DMS114 treated with DMSO at 0.1 percent for 48 hours (cell line): ENCODE results near the gene SMYD3.

Experiments used
- DNase-seq: peaks from one replicate; lab custom pipeline; 2025; ENCODE audit not compliant: unreplicated experiment; lab: John Stamatoyannopoulos, UW

SMYD3 gene

DNA sequence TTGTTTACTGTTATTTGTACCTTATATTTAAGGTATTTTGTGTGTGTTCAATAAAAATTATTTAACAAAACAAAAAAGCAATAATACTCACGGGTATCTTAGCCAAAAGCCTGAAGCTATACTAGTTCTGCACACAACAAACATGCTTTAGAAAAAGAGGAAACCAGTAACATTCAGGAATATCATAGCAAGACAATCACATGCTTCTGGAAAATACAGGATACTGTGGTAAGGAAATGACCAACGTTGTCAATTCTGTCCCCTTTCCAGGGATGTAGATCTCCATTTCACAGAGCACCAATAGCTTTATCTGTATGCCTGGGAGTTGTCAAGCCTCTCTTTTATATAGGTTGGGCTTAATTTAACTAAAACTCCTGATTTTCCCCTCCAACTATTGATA is 288.4 kb downstream of the SMYD3 start:
- no peak for DNase-seq

DNA sequence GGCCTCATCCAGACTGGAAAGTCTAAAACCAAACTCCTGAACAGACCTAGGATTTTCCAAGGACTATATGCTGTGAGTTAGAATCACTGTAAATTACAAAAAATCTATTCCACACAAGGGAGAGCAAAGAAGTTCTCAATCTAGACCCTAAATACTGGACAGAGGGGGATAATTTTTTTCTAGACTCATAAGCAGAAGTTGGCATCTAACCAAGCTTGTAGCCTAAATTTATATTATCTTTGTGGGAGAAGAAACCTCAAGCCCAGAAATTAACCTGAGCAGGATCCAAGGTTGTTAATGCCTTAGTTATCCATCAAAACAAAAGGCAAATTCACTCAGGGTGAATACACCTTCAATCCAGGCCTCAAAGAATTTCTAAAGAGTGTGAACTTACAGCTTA is 290.2 kb downstream of the SMYD3 start:
- no peak for DNase-seq

DNA sequence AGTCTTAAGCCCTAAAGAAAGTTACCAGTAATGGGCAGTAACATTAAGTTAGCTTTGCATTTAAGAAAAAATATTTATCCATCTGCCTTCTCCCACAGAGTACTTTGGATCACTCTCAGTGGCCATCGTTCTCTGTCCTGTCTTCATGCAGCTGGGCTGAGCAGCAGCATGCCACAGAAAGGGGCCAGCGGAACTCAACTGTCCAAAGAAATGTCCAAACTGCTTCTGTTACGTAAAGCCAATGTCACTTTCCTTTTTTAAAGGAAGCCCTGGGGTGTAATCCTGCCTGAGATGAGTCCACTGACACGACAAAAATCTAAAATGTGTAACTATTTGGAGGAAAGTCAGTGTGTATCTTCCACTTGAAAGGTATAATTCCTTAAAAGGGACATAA is 291.6 kb downstream of the SMYD3 start:
- DNase-seq = no peak

DNA sequence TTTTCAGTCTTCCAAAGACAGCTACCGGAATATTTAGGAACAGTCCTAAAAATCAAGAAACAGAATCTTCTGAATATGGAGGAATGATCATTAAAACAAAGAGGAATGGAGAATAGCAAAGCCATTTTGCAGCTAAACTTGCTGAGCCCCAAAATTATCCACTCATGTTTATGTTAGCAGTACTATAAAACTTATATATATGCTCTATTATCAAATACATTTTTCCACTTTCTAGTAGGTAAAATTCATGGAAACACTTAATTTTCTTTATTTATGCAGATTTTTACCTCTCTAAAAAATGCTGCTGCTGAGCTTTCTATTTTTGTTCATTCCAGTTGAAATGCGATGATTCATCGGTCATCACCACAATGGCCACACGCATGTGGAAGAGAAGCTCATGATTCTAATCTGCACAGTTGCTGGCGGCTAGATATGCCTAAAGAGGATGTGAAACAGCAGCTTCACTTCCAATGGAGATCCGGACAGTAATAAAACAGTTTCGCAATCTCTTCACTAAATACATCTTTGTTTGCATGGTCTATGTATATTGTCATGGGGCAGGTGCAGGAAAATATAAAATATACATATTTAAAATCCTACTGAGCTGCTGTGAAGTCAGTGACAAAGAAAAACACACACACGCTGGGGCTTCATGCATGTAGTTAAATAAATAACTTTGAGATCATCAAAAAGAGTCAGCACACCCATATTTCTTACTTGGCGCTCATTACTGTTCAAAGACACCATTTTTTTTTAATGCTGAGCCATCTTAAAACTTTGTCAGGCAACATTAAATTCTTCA is 292.2 kb downstream of the SMYD3 start:
- no peak for DNase-seq

DNA sequence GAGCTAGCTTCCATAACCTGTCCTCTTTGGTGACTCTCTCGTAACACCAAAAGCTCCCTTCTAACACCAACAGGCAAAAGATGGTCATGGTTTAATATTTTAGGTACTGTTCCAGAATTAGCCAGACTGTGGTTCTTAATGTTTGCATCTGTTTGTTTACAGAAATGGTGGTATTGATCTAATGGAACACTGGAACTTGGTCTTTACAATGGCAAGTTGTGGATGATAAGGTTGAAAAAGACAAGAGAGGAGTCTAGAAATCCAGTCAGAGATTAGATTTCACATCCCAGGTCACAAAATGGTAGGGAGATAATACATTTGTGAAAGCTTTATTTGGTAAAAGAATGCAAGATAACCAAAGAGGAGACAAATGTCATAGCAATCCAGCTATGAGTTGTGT is 293.1 kb downstream of the SMYD3 start:
- DNase-seq = no peak

DNA sequence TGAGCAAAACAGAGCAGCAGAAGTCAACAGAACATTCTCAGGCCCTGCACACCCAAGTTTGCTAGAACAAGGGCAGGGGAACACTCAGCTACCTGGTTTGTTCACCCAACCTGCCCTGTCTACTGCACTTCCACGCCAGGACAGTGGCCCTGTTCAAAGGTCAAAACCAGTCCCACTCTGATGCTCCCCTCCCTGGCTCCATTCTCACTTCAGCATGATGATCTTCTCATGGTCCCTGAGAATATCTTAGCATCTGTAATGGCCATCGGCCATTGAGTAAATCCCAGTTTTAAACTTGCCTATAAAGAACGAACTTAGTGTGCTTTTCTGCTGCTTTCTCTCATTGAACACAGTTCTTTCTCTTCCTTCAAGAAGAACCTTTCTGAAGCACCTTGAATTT is 293.6 kb downstream of the SMYD3 start:
- DNase-seq = no peak

DNA sequence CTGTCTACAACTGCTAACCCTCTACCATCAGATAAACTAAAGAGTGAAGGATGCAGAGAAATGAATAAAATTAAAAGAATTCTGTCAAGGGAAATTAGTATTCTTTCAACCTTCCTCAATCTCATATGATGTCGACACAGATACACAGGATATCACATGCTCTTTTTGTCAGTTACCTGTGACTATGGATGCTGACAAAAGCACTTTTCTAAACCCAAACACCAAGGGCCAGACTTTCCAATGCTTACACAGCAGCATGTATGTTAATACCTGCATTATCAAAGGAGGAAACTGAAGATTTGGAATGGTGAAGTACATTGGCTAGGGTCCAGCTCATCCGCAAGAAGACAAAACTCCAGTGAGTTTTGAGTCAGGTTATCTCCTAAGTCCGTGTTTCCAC is 294.0 kb downstream of the SMYD3 start:
- DNase-seq = no peak

DNA sequence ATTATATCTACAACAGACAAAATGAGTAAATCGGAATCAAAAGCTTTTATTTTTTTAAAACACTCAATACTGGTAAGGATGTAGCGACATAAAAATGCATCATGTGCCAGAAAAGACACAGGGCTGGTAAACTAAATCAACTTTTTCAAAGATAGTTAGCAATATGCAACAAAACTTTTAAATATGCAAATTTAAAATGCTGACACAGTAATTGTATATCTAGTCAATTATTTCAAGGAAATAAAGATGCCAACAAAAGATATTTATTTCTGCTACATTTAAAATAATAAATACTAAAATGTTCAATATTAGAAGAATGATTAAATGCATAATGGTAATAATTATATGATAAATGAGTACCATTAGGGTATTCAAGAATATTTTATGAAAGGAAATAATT is 295.1 kb downstream of the SMYD3 start:
- no peak for DNase-seq

DNA sequence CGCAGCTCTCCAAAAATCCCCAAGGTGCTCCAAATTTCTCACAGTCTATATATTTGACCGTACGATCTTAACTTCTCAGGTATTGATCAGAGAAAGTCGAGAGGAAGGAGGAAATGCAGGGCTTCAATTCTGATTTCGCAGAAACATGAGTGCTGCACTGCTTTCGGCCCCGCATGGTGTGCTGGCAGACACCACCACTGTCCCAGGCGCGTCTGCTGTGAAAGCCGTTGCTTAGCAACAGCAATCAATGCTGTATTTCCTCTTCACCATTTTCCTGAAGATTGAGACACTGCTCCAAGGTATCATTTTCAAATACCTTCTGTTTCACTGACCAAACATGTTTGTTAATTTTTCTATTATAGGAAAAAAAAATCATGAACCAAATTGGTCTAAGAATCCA is 296.3 kb downstream of the SMYD3 start:
- no peak for DNase-seq

DNA sequence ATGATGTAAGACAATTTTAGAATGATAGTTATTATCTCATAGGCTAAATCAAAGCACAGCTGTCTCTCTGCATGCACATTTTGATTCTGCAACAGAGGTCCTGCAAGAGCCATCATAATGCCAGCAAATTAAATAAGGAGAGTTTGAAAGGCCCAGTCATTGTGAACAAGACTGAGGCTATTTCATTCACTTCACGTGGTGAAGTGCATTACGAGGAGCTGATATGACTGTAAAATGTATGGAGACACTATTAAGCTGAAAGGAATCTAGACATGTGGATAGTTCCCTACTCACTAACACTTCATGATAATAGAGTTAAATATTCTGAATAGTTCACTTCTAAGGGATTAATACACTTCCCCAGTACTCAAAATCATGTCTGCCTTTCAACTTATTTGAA is 299.0 kb downstream of the SMYD3 start:
- no peak for DNase-seq

DNA sequence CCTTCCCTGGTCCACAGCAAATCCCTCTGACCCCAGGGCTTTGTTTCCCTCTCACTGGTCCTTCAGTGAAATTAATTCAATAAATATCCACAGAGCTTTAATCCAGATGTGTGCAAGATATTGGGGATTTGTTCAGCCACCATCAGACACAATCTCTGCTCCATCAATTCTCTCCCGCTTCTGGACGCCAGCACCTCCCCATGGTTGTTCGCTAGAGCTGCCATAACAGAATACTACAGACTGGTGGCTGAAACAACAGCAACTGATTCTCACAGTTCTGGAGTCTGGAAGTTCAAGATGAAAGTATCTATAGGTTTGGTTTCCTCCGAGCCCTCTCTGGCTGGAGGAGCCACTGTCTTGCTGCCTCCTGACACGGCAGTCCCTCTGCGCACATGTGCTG is 303.9 kb downstream of the SMYD3 start:
- DNase-seq = no peak

DNA sequence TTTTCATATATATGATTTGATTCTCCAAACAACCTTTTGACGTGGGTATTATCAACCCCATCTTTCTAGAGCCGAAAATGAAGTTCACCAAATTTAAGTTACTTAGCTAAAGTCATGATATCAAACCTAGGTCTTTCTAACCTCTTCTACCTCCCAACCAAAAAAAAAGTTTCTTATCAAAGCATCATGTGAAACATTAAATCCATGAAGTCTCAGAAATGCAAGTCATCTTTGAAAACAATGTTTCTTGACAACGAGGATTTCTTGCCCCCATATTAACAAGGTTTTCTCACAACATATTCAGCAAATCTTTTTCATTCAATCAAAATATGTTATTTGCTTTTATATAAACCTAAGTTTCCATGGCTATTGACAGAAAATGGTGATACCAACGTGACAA is 306.3 kb downstream of the SMYD3 start:
- DNase-seq = no peak

DNA sequence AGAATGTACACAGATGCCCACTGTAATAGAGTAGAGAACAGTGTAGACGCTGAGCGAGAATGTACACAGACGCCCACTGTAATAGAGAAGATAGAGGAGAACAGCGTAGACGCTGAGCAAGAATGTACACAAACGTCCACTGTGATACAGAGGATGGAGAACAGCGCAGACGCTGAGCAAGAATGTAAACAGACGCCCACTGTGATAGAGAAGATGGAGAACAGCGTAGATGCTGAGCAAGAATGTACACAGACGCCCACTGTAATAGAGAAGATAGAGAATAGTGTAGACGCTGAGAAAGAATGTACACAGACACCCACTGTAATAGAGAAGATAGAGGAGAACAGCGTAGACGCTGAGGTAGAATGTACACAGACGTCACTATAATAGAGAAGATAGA is 306.9 kb downstream of the SMYD3 start:
- no peak for DNase-seq

DNA sequence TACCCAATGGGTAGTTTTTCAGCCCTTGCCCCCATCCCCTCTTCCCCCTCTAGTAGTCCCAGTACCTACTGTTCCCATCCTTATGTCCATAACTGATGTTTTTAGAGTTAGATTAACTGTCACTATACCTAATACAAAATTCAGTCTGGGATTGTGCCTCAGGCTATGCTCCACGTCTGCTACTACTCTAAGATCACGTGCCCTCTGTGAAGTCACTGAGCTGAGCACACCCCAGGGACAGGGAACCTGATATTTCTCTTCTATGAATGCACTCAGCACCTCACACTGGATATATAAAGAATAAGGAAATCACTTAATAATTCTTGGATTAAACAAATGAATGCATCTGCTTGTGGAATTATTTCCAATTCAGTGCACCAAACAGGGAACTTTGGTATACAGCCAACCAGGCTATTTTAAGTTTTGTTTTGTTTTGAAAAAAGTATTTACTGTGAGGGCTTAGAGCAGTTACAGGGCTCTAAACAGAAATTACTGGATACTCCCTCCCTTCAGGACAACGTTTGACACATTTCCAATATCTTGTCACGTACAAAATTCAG is 307.9 kb downstream of the SMYD3 start:
- DNase-seq = no peak

DNA sequence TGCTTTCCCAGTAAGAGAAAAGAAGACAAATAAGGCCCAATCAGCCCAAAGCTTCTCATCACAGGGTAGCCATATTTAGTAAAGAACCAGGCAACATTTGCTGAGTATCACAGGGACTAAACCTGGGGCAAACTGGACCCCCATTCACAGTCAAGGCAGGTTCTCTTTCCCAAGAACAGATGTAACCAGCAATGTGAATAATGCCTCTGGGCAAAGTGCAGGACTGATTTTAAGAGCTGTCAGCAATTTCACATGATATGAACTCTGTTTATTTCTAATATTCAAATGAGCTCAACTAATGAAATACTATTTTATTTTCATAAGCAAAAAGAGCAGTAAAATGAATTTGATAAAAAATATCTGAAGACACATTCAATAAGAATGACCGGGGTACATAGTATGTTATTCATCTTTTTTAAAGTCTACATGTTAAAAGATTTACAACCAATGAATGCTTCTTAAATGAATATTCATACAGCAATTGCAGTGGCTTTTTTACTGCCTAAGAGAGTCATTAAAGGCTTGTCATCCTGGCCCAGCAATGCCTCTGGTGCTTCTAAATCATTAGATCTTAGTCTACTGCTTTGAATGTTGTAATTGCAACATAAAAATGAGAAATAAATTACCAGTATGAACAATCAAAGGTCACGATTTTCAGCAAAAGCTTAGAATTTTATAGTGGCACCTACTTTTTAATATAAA is 308.8 kb downstream of the SMYD3 start:
- no peak for DNase-seq

DNA sequence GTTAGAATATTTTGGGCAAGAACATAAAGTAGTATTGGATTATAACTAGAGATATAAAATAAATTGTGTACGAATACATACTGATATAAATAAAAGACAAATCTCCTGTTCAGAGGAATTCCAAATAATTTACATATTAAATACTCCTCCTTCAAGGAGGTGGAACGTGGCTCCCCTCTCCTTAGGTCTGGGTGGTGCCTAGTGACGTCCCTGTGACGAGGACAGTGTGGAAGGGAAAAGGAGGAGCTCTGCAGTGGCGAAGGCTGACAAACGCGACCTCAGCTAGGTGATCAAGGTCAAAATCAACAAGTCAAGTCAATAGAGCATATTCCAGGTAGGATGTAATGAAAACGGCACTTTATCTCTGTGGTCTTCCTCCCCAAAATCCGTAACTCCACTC is 310.0 kb downstream of the SMYD3 start:
- no peak for DNase-seq

DNA sequence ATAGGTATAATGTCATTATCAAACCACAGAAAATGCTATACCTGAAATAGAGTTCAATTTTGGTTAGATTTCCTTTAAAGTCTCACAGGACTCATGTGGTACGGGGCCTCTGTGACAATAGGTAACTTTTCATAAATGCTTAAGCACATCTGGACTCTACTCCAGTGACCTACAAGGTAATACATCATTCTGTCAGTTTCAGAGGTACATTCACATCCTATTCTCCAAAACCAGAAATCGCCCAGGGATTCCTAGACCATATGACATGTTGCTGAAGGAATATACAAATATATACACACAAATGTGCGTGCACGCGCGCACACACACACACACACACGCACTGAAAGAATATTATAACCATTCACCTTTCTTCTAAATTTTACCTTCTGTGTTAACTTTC is 311.8 kb downstream of the SMYD3 start:
- no peak for DNase-seq

DNA sequence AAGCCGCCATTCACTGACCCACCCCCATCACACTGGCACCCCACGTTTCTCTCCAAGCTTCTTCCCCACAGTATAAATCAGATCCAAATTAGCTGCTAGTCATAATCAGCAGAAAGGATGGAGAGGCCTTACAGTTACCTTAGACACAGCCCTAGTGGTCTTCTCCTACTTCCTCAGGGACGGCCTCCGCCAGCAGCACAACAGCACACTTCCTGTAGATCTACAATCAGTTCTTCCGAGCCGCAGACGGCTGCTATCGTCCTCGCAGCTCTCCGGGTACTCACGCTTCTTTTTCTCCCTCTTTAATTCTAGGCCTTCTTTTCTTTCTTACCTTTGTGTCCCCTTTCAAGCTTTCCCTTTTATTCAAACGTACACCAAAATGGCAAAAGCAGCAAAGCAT is 313.5 kb downstream of the SMYD3 start:
- no peak for DNase-seq

DNA sequence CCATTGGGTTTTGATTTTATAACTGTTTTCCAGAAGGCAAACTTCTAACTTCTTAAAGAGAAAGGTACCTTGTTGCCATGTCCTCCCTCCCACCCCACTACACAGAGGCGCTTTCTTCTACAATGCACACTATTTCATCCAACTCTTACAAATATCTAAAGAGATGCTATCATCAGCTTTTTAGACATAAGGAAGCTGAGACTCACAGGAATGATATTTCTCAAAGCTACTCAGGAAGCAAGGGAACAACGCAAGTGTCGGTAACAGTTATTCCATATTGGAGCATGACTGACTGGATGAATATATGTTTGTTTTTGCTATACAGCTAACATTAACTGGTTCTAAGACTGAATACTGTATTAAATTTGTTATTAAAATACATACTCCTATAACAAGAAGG is 318.0 kb downstream of the SMYD3 start:
- DNase-seq = no peak

DNA sequence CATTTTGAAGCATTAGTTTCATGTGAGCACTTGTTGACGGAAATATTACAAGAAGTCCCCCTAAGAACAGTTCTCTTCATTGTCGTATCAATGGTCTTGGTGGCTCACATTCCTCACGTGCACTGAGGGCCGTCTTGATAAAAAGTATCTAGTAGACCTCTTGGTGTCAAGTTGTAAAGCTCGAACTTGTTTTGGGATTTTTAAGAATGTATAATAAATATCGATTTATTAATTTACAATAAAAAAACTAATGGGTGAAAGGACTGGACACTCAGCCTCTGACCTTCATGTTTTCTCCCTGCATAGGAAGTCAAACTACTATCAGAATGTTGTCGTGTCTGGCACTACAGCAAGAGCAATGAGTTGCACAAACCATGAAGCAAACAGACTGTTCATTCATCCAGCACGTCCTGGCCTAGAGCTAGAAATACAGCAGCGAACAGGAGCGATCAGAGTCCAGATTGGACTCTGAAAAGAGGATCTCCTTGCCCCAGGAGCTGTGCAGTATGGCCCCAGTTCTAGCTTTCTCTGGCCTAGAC is 319.2 kb downstream of the SMYD3 start:
- DNase-seq = no peak

DNA sequence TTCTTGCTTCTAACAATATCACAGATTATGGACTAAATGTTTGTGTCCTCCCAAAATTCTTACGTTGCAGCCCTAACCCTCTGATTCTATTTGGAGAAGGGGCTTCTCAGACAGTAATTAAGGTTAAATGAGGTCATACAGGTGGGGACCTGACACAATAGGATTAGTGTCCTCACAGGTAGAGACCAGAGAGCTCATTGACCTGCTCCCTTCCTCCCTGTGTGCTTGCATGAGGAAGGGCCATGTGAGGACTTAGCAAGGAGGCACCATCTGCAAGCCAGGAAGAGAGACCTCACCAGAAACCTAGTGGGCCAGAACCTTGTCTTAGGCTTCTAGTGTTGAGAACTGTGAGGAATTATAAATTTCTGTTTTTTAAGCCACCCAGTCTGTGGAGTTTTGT is 322.6 kb downstream of the SMYD3 start:
- DNase-seq = no peak

DNA sequence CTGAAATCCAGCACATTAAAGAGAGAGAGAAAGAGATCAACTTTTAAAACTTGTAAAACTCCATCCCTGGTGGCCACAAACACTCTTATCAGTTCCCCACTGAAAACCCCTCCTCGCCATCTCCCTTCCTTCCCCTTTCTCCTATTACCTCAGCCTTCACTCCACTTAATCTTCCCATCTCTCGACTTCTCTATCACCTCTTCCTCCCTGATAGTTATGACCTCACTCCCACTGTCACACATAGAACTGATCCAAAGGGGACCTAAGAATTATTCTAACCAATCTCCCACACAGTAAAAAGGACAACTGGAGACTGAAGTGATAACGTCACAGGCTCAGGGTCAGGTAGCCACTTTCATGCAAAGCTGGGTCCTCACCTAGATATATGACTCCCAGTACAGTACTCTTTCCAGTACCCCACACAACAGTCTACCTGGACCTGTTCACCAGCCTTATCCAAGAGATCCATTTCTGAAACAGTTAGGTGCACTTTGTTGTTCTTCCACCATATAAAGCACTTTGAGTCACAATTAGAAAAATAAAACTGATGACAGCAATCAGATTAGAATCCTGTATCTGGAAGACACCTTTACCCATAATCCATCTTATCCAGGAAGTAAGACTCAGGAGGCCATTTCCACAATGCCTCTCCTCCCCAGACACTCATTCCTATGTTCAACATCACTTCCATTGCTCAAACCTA is 324.8 kb downstream of the SMYD3 start:
- DNase-seq = no peak
